ENCODE results near the gene MTHFSD.

Gene MTHFSD

DNA sequence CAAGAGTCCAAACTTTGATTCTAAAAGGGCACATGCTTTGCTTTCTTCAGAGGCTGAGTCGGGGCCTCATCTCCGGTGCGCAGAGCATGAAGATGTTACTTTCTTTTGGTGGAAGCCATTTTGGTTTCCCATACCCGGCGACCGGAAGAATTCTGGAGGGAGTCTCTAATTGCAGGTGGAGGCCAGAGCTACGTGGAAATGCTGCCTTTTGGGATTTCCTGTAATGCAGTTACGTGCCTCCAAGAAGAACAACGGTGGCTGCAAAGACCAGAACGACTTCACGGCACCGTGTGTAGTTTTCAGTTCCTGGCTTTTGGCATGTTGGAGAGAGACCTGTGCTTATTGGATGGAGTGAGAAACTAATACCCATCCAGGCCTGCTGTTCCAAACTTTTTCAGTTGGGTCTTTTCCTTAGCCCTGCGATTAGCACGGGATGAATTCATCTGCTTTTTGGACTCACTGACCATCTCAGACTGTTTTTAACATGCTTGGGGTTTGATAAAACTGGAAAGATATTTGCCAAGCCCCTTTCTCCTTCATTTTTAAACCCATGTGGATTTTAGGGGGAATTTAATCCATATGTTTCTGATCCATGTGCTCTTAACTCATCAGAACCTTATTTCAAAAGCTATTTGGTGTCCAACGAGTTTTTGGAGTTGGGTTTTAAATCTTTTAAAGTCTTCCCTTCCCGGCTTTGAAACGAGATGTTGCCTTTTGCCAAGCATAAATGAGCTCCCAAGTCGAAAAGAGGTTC, 42.3 kb upstream of the MTHFSD start:
- Histone ChIP-seq H4K20me1 (ENCODE audit: insufficient read depth, low read length) (no peaks in the 10 kb centered on the region), H3K4me2 (ENCODE audit: insufficient read depth, low read length) (no peak overlapping the region), H3K9me3 (ENCODE audit: insufficient read depth, low read length, severe bottlenecking) (no peaks in the 10 kb centered on the region), H3K4me1 (ENCODE audit: insufficient read depth, low read length) (no peaks in the 10 kb centered on the region), H3K27me3 (ENCODE audit: insufficient read depth, low read length, poor library complexity) (peaks cover 30% of the 10 kb centered on the region), H3K36me3 (ENCODE audit: insufficient read depth, low read length) (no peaks in the 10 kb centered on the region), H3K27ac (ENCODE audit: low read length) (no peak overlapping the region), H2AFZ (ENCODE audit: low read depth, low read length) (no peak overlapping the region), H3K79me2 (ENCODE audit: insufficient read depth, low read length) (no peaks in the 10 kb centered on the region), H3K4me3 (ENCODE audit: low read depth in 1 of 2, low read length in 2 of 2) (no peak overlapping the region), H3K9ac (ENCODE audit: low read depth, low read length) (no peak overlapping the region)
- ATAC-seq (ENCODE audit: insufficient read depth, low read depth): no peak
- no peak for TF ChIP-seq CTCF (IDR thresholded peaks at IDR 0.05; ENCODE audit: borderline replicate concordance, extremely low read depth, low read length, poor library complexity, severe bottlenecking)
- no peak for TF ChIP-seq EZH2 (IDR thresholded peaks at IDR 0.05; ENCODE audit: borderline replicate concordance, low read depth, low read length, severe bottlenecking)
- no peak for DNase-seq

DNA sequence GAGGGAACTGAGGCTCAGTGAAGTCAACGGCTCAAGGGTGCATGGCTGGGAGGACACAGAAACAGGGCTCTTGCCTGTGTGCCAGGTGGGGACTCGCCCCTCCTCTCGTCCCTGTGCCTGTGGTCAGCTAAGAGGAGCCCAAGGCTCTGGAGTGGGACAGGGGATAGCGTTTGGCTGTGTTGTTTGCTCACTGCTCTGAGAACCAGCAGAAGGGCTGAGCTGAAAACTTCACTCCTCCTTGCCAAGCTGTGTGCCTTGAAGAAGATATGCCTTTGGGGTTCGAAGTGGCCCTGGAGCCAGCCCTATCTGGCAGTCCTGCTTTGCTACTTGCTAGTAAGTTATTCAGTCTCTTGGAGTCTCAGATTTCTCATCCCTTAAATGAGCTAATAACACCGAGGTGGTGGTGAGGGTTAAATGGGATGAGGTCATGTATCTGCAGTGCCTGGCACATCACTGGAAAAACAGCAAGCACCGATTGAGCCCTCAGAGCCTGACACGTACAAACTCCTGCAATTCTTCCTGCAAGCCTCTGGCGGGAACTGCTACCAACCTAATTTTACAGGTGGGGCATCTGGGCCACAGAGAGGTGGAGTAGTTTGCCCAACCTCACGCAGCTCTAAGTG, 41.1 kb upstream of the MTHFSD start:
- TF ChIP-seq EZH2 (IDR thresholded peaks at IDR 0.05; ENCODE audit: borderline replicate concordance, low read depth, low read length, severe bottlenecking) (no peak), CTCF (IDR thresholded peaks at IDR 0.05; ENCODE audit: borderline replicate concordance, extremely low read depth, low read length, poor library complexity, severe bottlenecking) (no peak)
- ATAC-seq (ENCODE audit: insufficient read depth, low read depth): no peak
- H2AFZ ChIP-seq (ENCODE audit: low read depth, low read length): no peak overlapping the region
- H3K79me2 ChIP-seq (ENCODE audit: insufficient read depth, low read length): no peaks in the 10 kb centered on the region
- H3K36me3 ChIP-seq (ENCODE audit: insufficient read depth, low read length): no peaks in the 10 kb centered on the region
- H3K4me3 ChIP-seq (ENCODE audit: low read depth in 1 of 2, low read length in 2 of 2): no peak overlapping the region
- H3K27ac ChIP-seq (ENCODE audit: low read length): no peak overlapping the region
- no peaks in the 10 kb centered on the region for H4K20me1 ChIP-seq (ENCODE audit: insufficient read depth, low read length)
- no peak overlapping the region for H3K4me2 ChIP-seq (ENCODE audit: insufficient read depth, low read length)
- no peak for DNase-seq
- H3K27me3 ChIP-seq (ENCODE audit: insufficient read depth, low read length, poor library complexity): peaks cover 30% of the 10 kb centered on the region
- no peaks in the 10 kb centered on the region for H3K4me1 ChIP-seq (ENCODE audit: insufficient read depth, low read length)
- no peaks in the 10 kb centered on the region for H3K9me3 ChIP-seq (ENCODE audit: insufficient read depth, low read length, severe bottlenecking)
- H3K9ac ChIP-seq (ENCODE audit: low read depth, low read length): no peak overlapping the region

GRCh38 chr16:86594721-86595120, 39.7 kb upstream of the MTHFSD start:
- peaks cover 28% of the 10 kb centered on the region for H3K27me3 ChIP-seq (ENCODE audit: insufficient read depth, low read length, poor library complexity)
- H3K4me1 ChIP-seq (ENCODE audit: insufficient read depth, low read length): no peaks in the 10 kb centered on the region
- no peak overlapping the region for H2AFZ ChIP-seq (ENCODE audit: low read depth, low read length)
- H3K9ac ChIP-seq (ENCODE audit: low read depth, low read length): no peak overlapping the region
- H3K4me2 ChIP-seq (ENCODE audit: insufficient read depth, low read length): no peak overlapping the region
- DNase-seq: no peak
- no peak for ATAC-seq (ENCODE audit: insufficient read depth, low read depth)
- no peak overlapping the region for H3K27ac ChIP-seq (ENCODE audit: low read length)
- H3K9me3 ChIP-seq (ENCODE audit: insufficient read depth, low read length, severe bottlenecking): no peaks in the 10 kb centered on the region
- H3K79me2 ChIP-seq (ENCODE audit: insufficient read depth, low read length): no peaks in the 10 kb centered on the region
- H3K4me3 ChIP-seq (ENCODE audit: low read depth in 1 of 2, low read length in 2 of 2): no peak overlapping the region
- TF ChIP-seq EZH2 (IDR thresholded peaks at IDR 0.05; ENCODE audit: borderline replicate concordance, low read depth, low read length, severe bottlenecking) (no peak), CTCF (IDR thresholded peaks at IDR 0.05; ENCODE audit: borderline replicate concordance, extremely low read depth, low read length, poor library complexity, severe bottlenecking) (no peak)
- H3K36me3 ChIP-seq (ENCODE audit: insufficient read depth, low read length): no peaks in the 10 kb centered on the region
- no peaks in the 10 kb centered on the region for H4K20me1 ChIP-seq (ENCODE audit: insufficient read depth, low read length)

All from DND-41 (cell line).